ENCODE data around the gene KLF15. TPM values are rescaled to one million over a fixed set of nuclear protein-coding genes. Genes with fewer than 3 reads are reported as not detected.

KLF15 gene
- total RNA-seq, 2 experiments from 2014 or later = 0.40 to 0.46 TPM

- DNase-seq = no peak
- Mint-ChIP-seq H3K27ac (no peak overlapping the region), H3K4me1 (ENCODE audit: low read depth) (peaks cover 14% of the 10 kb centered on the region), H3K27me3 (peaks cover 39% of the 10 kb centered on the region), H3K36me3 (no peaks in the 10 kb centered on the region), H3K9me3 (no peaks in the 10 kb centered on the region), H3K4me3 (peak overlapping the region; percentile 73)
- POLR2A ChIA-PET = no interaction called here
- intact Hi-C loops (cut with micrococcal nuclease) = no loop called here
- CTCF ChIA-PET = interaction anchor here (0.6 kb wide), 1 partner anchor 165 kb away, joined by 3 read pairs; no protein-coding TSS in a partner anchor
These were observed 1.3 kb downstream of the KLF15 start for GRCh38 chr3:126355777-126356372.

GRCh38 chr3:126355251-126355650, 2.0 kb downstream of the KLF15 start:
- Mint-ChIP-seq H3K4me1 (ENCODE audit: low read depth) (peaks cover 14% of the 10 kb centered on the region), H3K9me3 (no peaks in the 10 kb centered on the region), H3K36me3 (no peaks in the 10 kb centered on the region), H3K27me3 (peaks cover 36% of the 10 kb centered on the region), H3K27ac (no peak overlapping the region), H3K4me3 (no peak overlapping the region)
- ChIA-PET POLR2A (no interaction called here), CTCF (interaction anchor here (0.6 kb wide), 2 partner anchors 96 to 166 kb away, joined by 3 read pairs; no protein-coding TSS in a partner anchor)
- intact Hi-C loops (cut with micrococcal nuclease) = no loop called here
- DNase-seq = no peak

GRCh38 chr3:126354776-126355175, 2.4 kb downstream of the KLF15 start:
- H3K4me3 Mint-ChIP-seq = no peak overlapping the region
- peaks cover 14% of the 10 kb centered on the region for H3K4me1 Mint-ChIP-seq (ENCODE audit: low read depth)
- no peaks in the 10 kb centered on the region for H3K36me3 Mint-ChIP-seq
- H3K27ac Mint-ChIP-seq = no peak overlapping the region
- peaks cover 31% of the 10 kb centered on the region for H3K27me3 Mint-ChIP-seq
- ChIA-PET POLR2A (no interaction called here), CTCF (interaction anchor here (0.6 kb wide), 1 partner anchor 97 kb away, joined by 3 read pairs; no protein-coding TSS in a partner anchor)
- intact Hi-C loops (cut with micrococcal nuclease) = no loop called here
- no peak for DNase-seq
- no peaks in the 10 kb centered on the region for H3K9me3 Mint-ChIP-seq

- ChIA-PET CTCF (no interaction called here), POLR2A (no interaction called here)
- Mint-ChIP-seq H3K9me3 (no peaks in the 10 kb centered on the region), H3K27ac (no peak overlapping the region), H3K4me3 (no peak overlapping the region), H3K4me1 (ENCODE audit: low read depth) (peaks cover 14% of the 10 kb centered on the region), H3K36me3 (no peaks in the 10 kb centered on the region), H3K27me3 (peaks cover 23% of the 10 kb centered on the region)
- intact Hi-C loops (cut with micrococcal nuclease) = no loop called here
- DNase-seq = no peak
These were observed 3.4 kb downstream of the KLF15 start for GRCh38 chr3:126353694-126354321.

- DNase-seq = no peak
- Mint-ChIP-seq H3K36me3 (no peaks in the 10 kb centered on the region), H3K27ac (no peak overlapping the region), H3K9me3 (no peaks in the 10 kb centered on the region), H3K27me3 (peaks cover 13% of the 10 kb centered on the region), H3K4me1 (ENCODE audit: low read depth) (peaks cover 8% of the 10 kb centered on the region), H3K4me3 (no peak overlapping the region)
- POLR2A ChIA-PET = no interaction called here
- intact Hi-C loops (cut with micrococcal nuclease) = no loop called here
- CTCF ChIA-PET = no interaction called here
These were observed 4.4 kb downstream of the KLF15 start for GRCh38 chr3:126352476-126353454.

- Mint-ChIP-seq H3K27ac (no peak overlapping the region), H3K36me3 (no peaks in the 10 kb centered on the region), H3K27me3 (peaks cover 10% of the 10 kb centered on the region), H3K4me3 (no peak overlapping the region), H3K9me3 (no peaks in the 10 kb centered on the region), H3K4me1 (ENCODE audit: low read depth) (peaks cover 5% of the 10 kb centered on the region)
- ChIA-PET POLR2A (no interaction called here), CTCF (no interaction called here)
- no peak for DNase-seq
- intact Hi-C loops (cut with micrococcal nuclease) = no loop called here
These were observed 5.3 kb downstream of the KLF15 start for GRCh38 chr3:126351771-126352475.

- CTCF ChIA-PET = no interaction called here
These were observed 6.0 kb downstream of the KLF15 start for GRCh38 chr3:126351086-126351770.

GRCh38 chr3:126350502-126351085, 6.6 kb downstream of the KLF15 start:
- Mint-ChIP-seq H3K4me1 (ENCODE audit: low read depth) (no peaks in the 10 kb centered on the region), H3K4me3 (no peak overlapping the region), H3K27me3 (peaks cover 5% of the 10 kb centered on the region), H3K9me3 (no peaks in the 10 kb centered on the region), H3K36me3 (no peaks in the 10 kb centered on the region), H3K27ac (no peak overlapping the region)
- POLR2A ChIA-PET = no interaction called here
- no peak for DNase-seq
- intact Hi-C loops (cut with micrococcal nuclease) = no loop called here
- CTCF ChIA-PET = no interaction called here

More at GRCh38 chr3:126351086-126351770, 6.0 kb downstream of the KLF15 start:
- Mint-ChIP-seq H3K9me3 (no peaks in the 10 kb centered on the region), H3K4me1 (ENCODE audit: low read depth) (peaks cover 2% of the 10 kb centered on the region), H3K27ac (no peak overlapping the region), H3K4me3 (no peak overlapping the region), H3K27me3 (peaks cover 7% of the 10 kb centered on the region), H3K36me3 (no peaks in the 10 kb centered on the region)
- DNase-seq = no peak
- POLR2A ChIA-PET = no interaction called here
- intact Hi-C loops (cut with micrococcal nuclease) = no loop called here

GRCh38 chr3:126349611-126350501, 7.4 kb downstream of the KLF15 start:
- intact Hi-C loops (cut with micrococcal nuclease) = no loop called here
- no peak overlapping the region for H3K27ac Mint-ChIP-seq
- H3K27me3 Mint-ChIP-seq = no peaks in the 10 kb centered on the region
- no peaks in the 10 kb centered on the region for H3K4me1 Mint-ChIP-seq (ENCODE audit: low read depth)
- DNase-seq = peak; percentile 5
- POLR2A ChIA-PET = no interaction called here
- H3K4me3 Mint-ChIP-seq = no peak overlapping the region
- H3K9me3 Mint-ChIP-seq = no peaks in the 10 kb centered on the region
- no peaks in the 10 kb centered on the region for H3K36me3 Mint-ChIP-seq
- CTCF ChIA-PET = no interaction called here

- ChIA-PET CTCF (interaction anchor here (0.7 kb wide), 1 partner anchor 9 kb away, joined by 3 read pairs; no protein-coding TSS in a partner anchor), POLR2A (no interaction called here)
- intact Hi-C loops (cut with micrococcal nuclease) = no loop called here
- H3K4me3 Mint-ChIP-seq = no peak overlapping the region
- H3K4me1 Mint-ChIP-seq (ENCODE audit: low read depth) = no peaks in the 10 kb centered on the region
- H3K36me3 Mint-ChIP-seq = no peaks in the 10 kb centered on the region
- H3K27ac Mint-ChIP-seq = no peak overlapping the region
- no peaks in the 10 kb centered on the region for H3K9me3 Mint-ChIP-seq
- no peaks in the 10 kb centered on the region for H3K27me3 Mint-ChIP-seq
- peak; percentile 2 for DNase-seq
These were observed 8.1 kb downstream of the KLF15 start for GRCh38 chr3:126349071-126349470.

Data from activated CD4-positive, alpha-beta memory T cell treated with anti-CD3 and anti-CD28 coated beads for 36 hours (primary cell).